ENCODE results near the gene POLD1. TPM values are rescaled to one million over a fixed set of nuclear protein-coding genes. Genes with fewer than 3 reads are reported as not detected.

The POLD1 gene
- total and polyA plus RNA-seq, 2 experiments from 2014 or later, result 111 to 173 TPM

DNA sequence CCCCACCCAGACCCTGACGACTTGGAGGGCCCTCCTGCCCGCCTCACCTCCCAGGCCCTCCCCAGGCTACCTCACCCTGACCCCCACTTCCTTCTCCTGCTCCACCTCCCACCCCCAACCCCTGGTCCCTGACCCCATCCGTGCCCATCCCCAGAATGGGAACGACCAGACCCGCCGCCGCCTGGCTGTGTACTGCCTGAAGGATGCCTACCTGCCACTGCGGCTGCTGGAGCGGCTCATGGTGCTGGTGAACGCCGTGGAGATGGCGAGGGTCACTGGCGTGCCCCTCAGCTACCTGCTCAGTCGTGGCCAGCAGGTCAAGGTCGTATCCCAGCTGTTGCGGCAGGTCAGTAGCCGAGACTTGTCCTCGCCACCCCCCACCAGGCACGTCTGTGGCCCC is 22.7 kb downstream of the POLD1 start:
- no peaks in the 10 kb centered on the region; the same call in 2 of the 3 replicates for H3K9me3 Mint-ChIP-seq
- H3K36me3 Mint-ChIP-seq (ENCODE audit: low read depth), result peaks cover 63% of the 10 kb centered on the region
- H3K4me1 Mint-ChIP-seq, result no peaks in the 10 kb centered on the region
- Histone ChIP-seq H3K4me1 (ENCODE audit: insufficient read depth) (no peaks in the 10 kb centered on the region), H4K20me1 (replicated peaks; ENCODE audit: insufficient read depth) (peaks cover 5% of the 10 kb centered on the region), H3K9me2 (ENCODE audit: insufficient read depth) (no peaks in the 10 kb centered on the region), H2AFZ (no peak overlapping the region), H3K27me3 (ENCODE audit: insufficient read depth) (no peaks in the 10 kb centered on the region), H3K36me3 (ENCODE audit: insufficient read depth) (peaks cover 4% of the 10 kb centered on the region; the same call in 1 of the 2 replicates), H3K79me2 (replicated peaks; ENCODE audit: insufficient read depth) (no peaks in the 10 kb centered on the region), H3K4me2 (no peak overlapping the region), H3F3A (replicated peaks; ENCODE audit: low read depth) (no peaks in the 10 kb centered on the region; the same call in 1 of the 2 replicates), H3K4me3 (no peak overlapping the region), H3K27ac (ENCODE audit: low read depth) (no peak overlapping the region)
- TF ChIP-seq NANOG (IDR thresholded peaks at IDR 0.05; ENCODE audit: borderline replicate concordance) (no peak), ZNF114 (CRISPR knock-in tag; IDR thresholded peaks at IDR 0.05) (no peak), ZNF331 (CRISPR knock-in tag; IDR thresholded peaks at IDR 0.05; ENCODE audit: low read depth) (no peak), JUNB (IDR thresholded peaks at IDR 0.05; ENCODE audit: unreplicated experiment) (no peak)
- TF ChIP-seq, protein P1, sequence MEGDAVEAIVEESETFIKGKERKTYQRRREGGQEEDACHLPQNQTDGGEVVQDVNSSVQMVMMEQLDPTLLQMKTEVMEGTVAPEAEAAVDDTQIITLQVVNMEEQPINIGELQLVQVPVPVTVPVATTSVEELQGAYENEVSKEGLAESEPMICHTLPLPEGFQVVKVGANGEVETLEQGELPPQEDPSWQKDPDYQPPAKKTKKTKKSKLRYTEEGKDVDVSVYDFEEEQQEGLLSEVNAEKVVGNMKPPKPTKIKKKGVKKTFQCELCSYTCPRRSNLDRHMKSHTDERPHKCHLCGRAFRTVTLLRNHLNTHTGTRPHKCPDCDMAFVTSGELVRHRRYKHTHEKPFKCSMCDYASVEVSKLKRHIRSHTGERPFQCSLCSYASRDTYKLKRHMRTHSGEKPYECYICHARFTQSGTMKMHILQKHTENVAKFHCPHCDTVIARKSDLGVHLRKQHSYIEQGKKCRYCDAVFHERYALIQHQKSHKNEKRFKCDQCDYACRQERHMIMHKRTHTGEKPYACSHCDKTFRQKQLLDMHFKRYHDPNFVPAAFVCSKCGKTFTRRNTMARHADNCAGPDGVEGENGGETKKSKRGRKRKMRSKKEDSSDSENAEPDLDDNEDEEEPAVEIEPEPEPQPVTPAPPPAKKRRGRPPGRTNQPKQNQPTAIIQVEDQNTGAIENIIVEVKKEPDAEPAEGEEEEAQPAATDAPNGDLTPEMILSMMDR (conservative IDR thresholded peaks at IDR 0.05; ENCODE audit: low read depth in 2 of 2), result no peak
- H3K4me3 Mint-ChIP-seq, result no peak overlapping the region
- ATAC-seq (no peak), DNase-seq (ENCODE audit: low spot score) (no peak)
- H3K27ac Mint-ChIP-seq, result no peak overlapping the region
- no peaks in the 10 kb centered on the region for H3K27me3 Mint-ChIP-seq (ENCODE audit: insufficient read depth, low read depth, poor library complexity)

DNA sequence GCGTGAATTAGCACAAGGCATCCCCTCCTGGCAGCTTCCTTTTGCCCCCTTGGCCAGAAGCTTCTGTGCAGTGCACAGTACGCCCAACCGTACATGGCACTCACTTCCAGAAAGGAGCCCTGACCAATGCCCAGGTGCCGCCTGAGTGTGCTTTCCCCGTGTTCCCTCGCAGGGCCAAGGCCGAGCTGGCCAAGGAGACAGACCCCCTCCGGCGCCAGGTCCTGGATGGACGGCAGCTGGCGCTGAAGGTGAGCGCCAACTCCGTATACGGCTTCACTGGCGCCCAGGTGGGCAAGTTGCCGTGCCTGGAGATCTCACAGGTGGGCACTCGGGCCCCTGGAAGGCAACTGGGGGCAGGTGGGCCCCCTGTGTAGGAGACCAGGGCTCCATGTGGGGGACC is 25.2 kb downstream of the POLD1 start:
- H3K4me1 ChIP-seq (ENCODE audit: insufficient read depth), result no peaks in the 10 kb centered on the region; the same call in 1 of the 2 replicates
- H3K4me3 ChIP-seq, result no peak overlapping the region
- DNase-seq (ENCODE audit: low spot score) (no peak), ATAC-seq (no peak)
- Mint-ChIP-seq H3K36me3 (ENCODE audit: low read depth) (peaks cover 67% of the 10 kb centered on the region), H3K4me1 (peaks cover under 1% of the 10 kb centered on the region; the same call in 2 of the 3 replicates), H3K4me3 (no peak overlapping the region), H3K9me3 (no peaks in the 10 kb centered on the region; the same call in 2 of the 3 replicates), H3K27ac (no peak overlapping the region), H3K27me3 (ENCODE audit: insufficient read depth, low read depth, poor library complexity) (peaks cover 6% of the 10 kb centered on the region)
- no peaks in the 10 kb centered on the region for H3K79me2 ChIP-seq (replicated peaks; ENCODE audit: insufficient read depth)
- H4K20me1 ChIP-seq (replicated peaks; ENCODE audit: insufficient read depth), result peaks cover 5% of the 10 kb centered on the region
- H3K27ac ChIP-seq (ENCODE audit: low read depth), result no peak overlapping the region
- H3F3A ChIP-seq (replicated peaks; ENCODE audit: low read depth), result no peaks in the 10 kb centered on the region; the same call in none of the 2 replicates
- no peaks in the 10 kb centered on the region for H3K27me3 ChIP-seq (ENCODE audit: insufficient read depth)
- H3K9me2 ChIP-seq (ENCODE audit: insufficient read depth), result no peaks in the 10 kb centered on the region
- no peak overlapping the region for H3K4me2 ChIP-seq
- no peak overlapping the region for H2AFZ ChIP-seq
- H3K36me3 ChIP-seq (ENCODE audit: insufficient read depth), result peaks cover 4% of the 10 kb centered on the region; the same call in 1 of the 2 replicates
- TF ChIP-seq CREB1 (CRISPR knock-in tag; IDR thresholded peaks at IDR 0.05; ENCODE audit: low read depth) (no peak), EZH2phosphoT487 (IDR thresholded peaks at IDR 0.05; ENCODE audit: unreplicated experiment) (no peak), POLR2AphosphoS5 (IDR thresholded peaks at IDR 0.05; ENCODE audit: low read depth) (no peak), ZNF331 (CRISPR knock-in tag; IDR thresholded peaks at IDR 0.05; ENCODE audit: low read depth) (no peak), STAT1 (IDR thresholded peaks at IDR 0.05; ENCODE audit: unreplicated experiment) (no peak)
- TF ChIP-seq, protein P2, sequence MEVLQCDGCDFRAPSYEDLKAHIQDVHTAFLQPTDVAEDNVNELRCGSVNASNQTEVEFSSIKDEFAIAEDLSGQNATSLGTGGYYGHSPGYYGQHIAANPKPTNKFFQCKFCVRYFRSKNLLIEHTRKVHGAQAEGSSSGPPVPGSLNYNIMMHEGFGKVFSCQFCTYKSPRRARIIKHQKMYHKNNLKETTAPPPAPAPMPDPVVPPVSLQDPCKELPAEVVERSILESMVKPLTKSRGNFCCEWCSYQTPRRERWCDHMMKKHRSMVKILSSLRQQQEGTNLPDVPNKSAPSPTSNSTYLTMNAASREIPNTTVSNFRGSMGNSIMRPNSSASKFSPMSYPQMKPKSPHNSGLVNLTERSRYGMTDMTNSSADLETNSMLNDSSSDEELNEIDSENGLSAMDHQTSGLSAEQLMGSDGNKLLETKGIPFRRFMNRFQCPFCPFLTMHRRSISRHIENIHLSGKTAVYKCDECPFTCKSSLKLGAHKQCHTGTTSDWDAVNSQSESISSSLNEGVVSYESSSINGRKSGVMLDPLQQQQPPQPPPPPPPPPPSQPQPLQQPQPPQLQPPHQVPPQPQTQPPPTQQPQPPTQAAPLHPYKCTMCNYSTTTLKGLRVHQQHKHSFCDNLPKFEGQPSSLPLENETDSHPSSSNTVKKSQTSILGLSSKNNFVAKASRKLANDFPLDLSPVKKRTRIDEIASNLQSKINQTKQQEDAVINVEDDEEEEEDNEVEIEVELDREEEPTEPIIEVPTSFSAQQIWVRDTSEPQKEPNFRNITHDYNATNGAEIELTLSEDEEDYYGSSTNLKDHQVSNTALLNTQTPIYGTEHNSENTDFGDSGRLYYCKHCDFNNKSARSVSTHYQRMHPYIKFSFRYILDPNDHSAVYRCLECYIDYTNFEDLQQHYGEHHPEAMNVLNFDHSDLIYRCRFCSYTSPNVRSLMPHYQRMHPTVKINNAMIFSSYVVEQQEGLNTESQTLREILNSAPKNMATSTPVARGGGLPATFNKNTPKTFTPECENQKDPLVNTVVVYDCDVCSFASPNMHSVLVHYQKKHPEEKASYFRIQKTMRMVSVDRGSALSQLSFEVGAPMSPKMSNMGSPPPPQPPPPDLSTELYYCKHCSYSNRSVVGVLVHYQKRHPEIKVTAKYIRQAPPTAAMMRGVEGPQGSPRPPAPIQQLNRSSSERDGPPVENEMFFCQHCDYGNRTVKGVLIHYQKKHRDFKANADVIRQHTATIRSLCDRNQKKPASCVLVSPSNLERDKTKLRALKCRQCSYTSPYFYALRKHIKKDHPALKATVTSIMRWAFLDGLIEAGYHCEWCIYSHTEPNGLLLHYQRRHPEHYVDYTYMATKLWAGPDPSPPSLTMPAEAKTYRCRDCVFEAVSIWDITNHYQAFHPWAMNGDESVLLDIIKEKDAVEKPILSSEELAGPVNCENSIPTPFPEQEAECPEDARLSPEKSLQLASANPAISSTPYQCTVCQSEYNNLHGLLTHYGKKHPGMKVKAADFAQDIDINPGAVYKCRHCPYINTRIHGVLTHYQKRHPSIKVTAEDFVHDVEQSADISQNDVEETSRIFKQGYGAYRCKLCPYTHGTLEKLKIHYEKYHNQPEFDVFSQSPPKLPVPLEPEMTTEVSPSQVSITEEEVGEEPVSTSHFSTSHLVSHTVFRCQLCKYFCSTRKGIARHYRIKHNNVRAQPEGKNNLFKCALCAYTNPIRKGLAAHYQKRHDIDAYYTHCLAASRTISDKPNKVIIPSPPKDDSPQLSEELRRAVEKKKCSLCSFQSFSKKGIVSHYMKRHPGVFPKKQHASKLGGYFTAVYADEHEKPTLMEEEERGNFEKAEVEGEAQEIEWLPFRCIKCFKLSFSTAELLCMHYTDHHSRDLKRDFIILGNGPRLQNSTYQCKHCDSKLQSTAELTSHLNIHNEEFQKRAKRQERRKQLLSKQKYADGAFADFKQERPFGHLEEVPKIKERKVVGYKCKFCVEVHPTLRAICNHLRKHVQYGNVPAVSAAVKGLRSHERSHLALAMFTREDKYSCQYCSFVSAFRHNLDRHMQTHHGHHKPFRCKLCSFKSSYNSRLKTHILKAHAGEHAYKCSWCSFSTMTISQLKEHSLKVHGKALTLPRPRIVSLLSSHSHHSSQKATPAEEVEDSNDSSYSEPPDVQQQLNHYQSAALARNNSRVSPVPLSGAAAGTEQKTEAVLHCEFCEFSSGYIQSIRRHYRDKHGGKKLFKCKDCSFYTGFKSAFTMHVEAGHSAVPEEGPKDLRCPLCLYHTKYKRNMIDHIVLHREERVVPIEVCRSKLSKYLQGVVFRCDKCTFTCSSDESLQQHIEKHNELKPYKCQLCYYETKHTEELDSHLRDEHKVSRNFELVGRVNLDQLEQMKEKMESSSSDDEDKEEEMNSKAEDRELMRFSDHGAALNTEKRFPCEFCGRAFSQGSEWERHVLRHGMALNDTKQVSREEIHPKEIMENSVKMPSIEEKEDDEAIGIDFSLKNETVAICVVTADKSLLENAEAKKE (CRISPR knock-in tag; IDR thresholded peaks at IDR 0.05), result no peak
- TF ChIP-seq, protein P1 (conservative IDR thresholded peaks at IDR 0.05; ENCODE audit: low read depth in 2 of 2), result no peak

Measured in GM23338 (cell line).